ENCODE data around the gene RAF1. TPM values are rescaled to one million over a fixed set of nuclear protein-coding genes. Genes with fewer than 3 reads are reported as not detected.

RAF1 gene
- total RNA-seq, 2 experiments from 2014 or later, result 127 to 139 TPM

GRCh38 chr3:12608376-12608775, 55.5 kb downstream of the RAF1 start:
- CTCF ChIA-PET, result interaction anchor here (0.7 to 1.1 kb wide), 2 partner anchors 9 to 241 kb away, joined by 3 read pairs; no protein-coding TSS in a partner anchor

GRCh38 chr3:12603969-12604368, 59.9 kb downstream of the RAF1 start:
- Histone ChIP-seq H3K27ac (ENCODE audit: low read depth in 1 of 2, low read length in 2 of 2) (no peak overlapping the region), H3K4me3 (ENCODE audit: low read length) (no peak overlapping the region), H3K36me3 (ENCODE audit: insufficient read depth, low read length) (peaks cover 87% of the 10 kb centered on the region), H3K9me3 (ENCODE audit: control insufficient read depth in 1 of 2, insufficient read depth in 1 of 2, low read length in 2 of 2) (no peaks in the 10 kb centered on the region), H3K27me3 (ENCODE audit: control insufficient read depth in 1 of 2, insufficient read depth in 2 of 2, low read length in 2 of 2) (no peaks in the 10 kb centered on the region), H3K4me1 (ENCODE audit: insufficient read depth, low read length) (peaks cover 11% of the 10 kb centered on the region)
- POLR2A ChIA-PET, result no interaction called here
- intact Hi-C loops (cut with DNase I, micrococcal nuclease), result no loop called here
- no peak overlapping the region for H3K4me3 Mint-ChIP-seq
- H3K27me3 Mint-ChIP-seq, result no peaks in the 10 kb centered on the region
- peaks cover 97% of the 10 kb centered on the region for H3K36me3 Mint-ChIP-seq (ENCODE audit: low read depth)
- ATAC-seq (ENCODE audit: poor library complexity) (no peak), DNase-seq (no peak)
- H3K4me1 Mint-ChIP-seq (ENCODE audit: low read depth), result peaks cover 12% of the 10 kb centered on the region
- TF ChIP-seq CTCF (IDR thresholded peaks at IDR 0.05), result no peak
- CTCF ChIA-PET, result no interaction called here
- peak overlapping the region; percentile 27 for H3K27ac Mint-ChIP-seq
- H3K9me3 Mint-ChIP-seq, result no peaks in the 10 kb centered on the region

More at GRCh38 chr3:12608376-12608775, 55.5 kb downstream of the RAF1 start:
- no peaks in the 10 kb centered on the region for H3K9me3 ChIP-seq (ENCODE audit: control insufficient read depth in 1 of 2, insufficient read depth in 1 of 2, low read length in 2 of 2)
- H3K4me3 ChIP-seq (ENCODE audit: low read length), result no peak overlapping the region
- DNase-seq (no peak), ATAC-seq (ENCODE audit: poor library complexity) (no peak)
- Mint-ChIP-seq H3K4me1 (ENCODE audit: low read depth) (peaks cover 27% of the 10 kb centered on the region), H3K4me3 (no peak overlapping the region), H3K36me3 (ENCODE audit: low read depth) (peaks cover 79% of the 10 kb centered on the region), H3K27me3 (no peaks in the 10 kb centered on the region), H3K27ac (peak overlapping the region; percentile 18), H3K9me3 (no peaks in the 10 kb centered on the region)
- no peak overlapping the region for H3K27ac ChIP-seq (ENCODE audit: low read depth in 1 of 2, low read length in 2 of 2)
- no peak for TF ChIP-seq CTCF (IDR thresholded peaks at IDR 0.05)
- H3K27me3 ChIP-seq (ENCODE audit: control insufficient read depth in 1 of 2, insufficient read depth in 2 of 2, low read length in 2 of 2), result no peaks in the 10 kb centered on the region
- POLR2A ChIA-PET, result interaction anchor here (1.2 kb wide), 1 partner anchor 18 kb away, joined by 3 read pairs; no protein-coding TSS in a partner anchor
- H3K4me1 ChIP-seq (ENCODE audit: insufficient read depth, low read length), result peaks cover 11% of the 10 kb centered on the region
- H3K36me3 ChIP-seq (ENCODE audit: insufficient read depth, low read length), result peaks cover 71% of the 10 kb centered on the region
- intact Hi-C loops (cut with DNase I, micrococcal nuclease), result no loop called here

GRCh38 chr3:12601072-12601471, 62.8 kb downstream of the RAF1 start:
- TF ChIP-seq CTCF (IDR thresholded peaks at IDR 0.05), result no peak
- ChIA-PET CTCF (interaction anchor here (1.1 kb wide), 1 partner anchor 119 kb away, joined by 3 read pairs; no protein-coding TSS in a partner anchor), POLR2A (interaction anchor here (1.3 kb wide), 1 partner anchor 14 kb away, joined by 5 read pairs; no protein-coding TSS in a partner anchor)
- H3K4me1 Mint-ChIP-seq (ENCODE audit: low read depth), result no peaks in the 10 kb centered on the region
- H3K27me3 ChIP-seq (ENCODE audit: control insufficient read depth in 1 of 2, insufficient read depth in 2 of 2, low read length in 2 of 2), result no peaks in the 10 kb centered on the region
- DNase-seq, result no peak
- no peaks in the 10 kb centered on the region for H3K9me3 ChIP-seq (ENCODE audit: control insufficient read depth in 1 of 2, insufficient read depth in 1 of 2, low read length in 2 of 2)
- no peak overlapping the region for H3K27ac ChIP-seq (ENCODE audit: low read depth in 1 of 2, low read length in 2 of 2)
- H3K4me3 Mint-ChIP-seq, result no peak overlapping the region
- H3K36me3 Mint-ChIP-seq (ENCODE audit: low read depth), result peaks cover 95% of the 10 kb centered on the region
- peaks cover 87% of the 10 kb centered on the region for H3K36me3 ChIP-seq (ENCODE audit: insufficient read depth, low read length)
- no peak overlapping the region for H3K27ac Mint-ChIP-seq
- no peak for ATAC-seq (ENCODE audit: poor library complexity)
- H3K4me1 ChIP-seq (ENCODE audit: insufficient read depth, low read length), result no peaks in the 10 kb centered on the region
- H3K4me3 ChIP-seq (ENCODE audit: low read length), result no peak overlapping the region
- intact Hi-C loops (cut with DNase I, micrococcal nuclease), result no loop called here
- no peaks in the 10 kb centered on the region for H3K9me3 Mint-ChIP-seq
- no peaks in the 10 kb centered on the region for H3K27me3 Mint-ChIP-seq

All from CD4-positive, alpha-beta T cell (primary cell).